ENCODE measurements around the gene SLX9.

SLX9 gene

DNA sequence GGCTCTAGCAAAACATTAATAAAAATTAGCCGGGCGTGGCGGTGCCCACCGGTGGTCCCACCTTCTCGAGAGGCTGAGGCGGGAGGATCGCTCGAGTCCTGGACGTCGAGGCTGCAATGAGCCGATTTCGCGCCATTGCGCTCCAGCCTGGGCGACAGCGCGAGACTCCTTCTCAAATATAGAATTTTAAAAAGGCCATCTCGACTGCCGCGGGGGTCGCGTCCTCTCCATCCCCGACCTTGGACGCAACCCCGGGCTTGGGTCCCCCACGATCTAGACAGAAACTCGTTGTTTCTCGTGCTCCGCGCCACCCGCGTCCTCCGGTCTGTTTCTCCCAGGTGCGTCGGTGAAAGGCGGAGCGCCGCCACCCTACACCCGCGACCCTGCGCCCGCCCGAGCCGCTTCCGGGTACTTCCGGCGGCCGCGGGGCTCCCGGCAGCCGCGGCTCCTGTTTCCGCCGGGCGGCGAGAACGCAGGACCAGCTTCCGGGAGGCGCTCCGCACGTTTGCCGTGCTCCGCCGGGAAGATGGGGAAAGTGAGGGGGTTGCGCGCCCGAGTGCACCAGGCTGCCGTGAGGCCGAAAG is at the start of gene SLX9:
Gene SLX9 (plus strand): TSS at position 498 of the 584 bp plus-strand sequence. CDS start 29 bp downstream, at position 527.
- TF ChIP-seq CTCF (IDR thresholded peaks at IDR 0.05; ENCODE audit: extremely low read depth, missing control alignments) = no peak
- DNase-seq (ENCODE audit: low spot score) = peak; percentile 97

- TF ChIP-seq CTCF (IDR thresholded peaks at IDR 0.05; ENCODE audit: extremely low read depth, missing control alignments) = no peak
Measured at GRCh38 chr21:44890338-44890931, 49.4 kb upstream of the SLX9 start.

DNA sequence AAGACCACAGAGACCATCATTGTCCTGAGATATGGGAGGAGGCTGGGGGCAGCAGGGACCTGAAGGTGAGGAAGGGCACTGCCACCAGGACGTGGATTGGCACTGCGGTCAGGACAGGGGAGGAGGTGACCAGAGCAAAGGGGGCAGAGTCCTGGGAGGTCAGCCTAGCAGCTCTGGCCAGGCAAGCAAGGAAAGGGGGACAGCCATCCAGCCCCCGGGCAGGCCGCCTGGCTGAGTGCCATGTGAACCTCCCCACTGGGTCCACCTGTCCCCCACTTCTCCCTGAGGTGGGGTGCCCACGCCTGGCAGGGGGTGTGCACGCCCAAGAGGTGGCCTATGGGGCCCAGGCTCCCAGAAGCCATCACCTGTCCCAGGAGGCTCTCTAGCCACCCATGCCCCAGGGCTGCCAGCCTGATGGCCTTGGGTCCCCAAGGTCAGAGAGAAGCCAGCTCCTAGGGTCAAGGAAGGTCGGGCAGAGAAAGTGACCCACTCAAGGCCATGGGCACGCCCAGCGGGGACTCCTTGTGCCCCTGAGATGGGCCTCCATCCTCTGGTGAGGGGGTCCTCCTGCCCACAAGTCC is 48.8 kb upstream of the SLX9 start:
- DNase-seq (ENCODE audit: low spot score) = no peak
- TF ChIP-seq CTCF (IDR thresholded peaks at IDR 0.05; ENCODE audit: extremely low read depth, missing control alignments) = no peak

More at GRCh38 chr21:44890338-44890931, 49.4 kb upstream of the SLX9 start:
- no peak for DNase-seq (ENCODE audit: low spot score)

DNA sequence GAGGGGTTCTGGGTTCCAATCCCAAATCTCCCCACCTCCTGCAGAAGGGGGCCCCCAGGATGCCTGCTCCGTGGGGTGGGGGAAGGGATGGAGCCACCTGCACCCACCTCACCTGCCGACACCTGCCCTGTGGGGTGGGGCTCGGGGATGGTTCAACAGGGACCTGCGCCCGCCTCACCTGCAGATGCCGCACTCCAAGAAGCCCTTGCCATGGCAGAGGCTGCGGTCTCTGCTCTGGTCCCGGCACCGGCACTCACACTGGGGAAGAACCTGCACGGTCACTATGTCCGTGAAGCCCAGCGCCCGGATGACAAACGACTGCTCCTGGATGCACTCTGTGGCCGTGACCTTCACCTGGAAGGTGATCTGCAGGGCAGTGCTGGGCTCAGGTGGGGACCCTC is 48.2 kb upstream of the SLX9 start:
- no peak for TF ChIP-seq CTCF (IDR thresholded peaks at IDR 0.05; ENCODE audit: extremely low read depth, missing control alignments)
- no peak for DNase-seq (ENCODE audit: low spot score)

- no peak for TF ChIP-seq CTCF (IDR thresholded peaks at IDR 0.05; ENCODE audit: extremely low read depth, missing control alignments)
- DNase-seq (ENCODE audit: low spot score) = no peak
Measured at GRCh38 chr21:44892095-44892494, 47.7 kb upstream of the SLX9 start.

- DNase-seq (ENCODE audit: low spot score) = peak; percentile 84
Measured at GRCh38 chr21:44892536-44893277, 47.1 kb upstream of the SLX9 start.

More at GRCh38 chr21:44892536-44893277, 47.1 kb upstream of the SLX9 start:
- TF ChIP-seq CTCF (IDR thresholded peaks at IDR 0.05; ENCODE audit: extremely low read depth, missing control alignments) = peak; percentile 86

Measured in GM20000 (cell line).